SU-DHL-6 (cell line): ENCODE results near the gene DDIT4.

Source experiments
- EZH2phosphoT487 ChIP-seq: fragments of 200-600 bp; sonication (generic), shearing (Covaris generic); conservative IDR thresholded peaks from 2 replicates; pipeline ENCODE4 v1.6.1; 2018; ENCODE audit warnings: mild to moderate bottlenecking, antibody characterized with exemption, low read length, moderate library complexity, mixed read lengths
- TF ChIP-seq, protein P1 (sequence below): fragments of 200-600 bp; sonication (generic); IDR thresholded peaks from one replicate; pipeline ENCODE4 v1.5.1; 2017; ENCODE audit warnings: antibody characterized with exemption, mild to moderate bottlenecking, low read length, moderate library complexity; ENCODE audit not compliant: insufficient read depth, poor library complexity, severe bottlenecking

DNA sequence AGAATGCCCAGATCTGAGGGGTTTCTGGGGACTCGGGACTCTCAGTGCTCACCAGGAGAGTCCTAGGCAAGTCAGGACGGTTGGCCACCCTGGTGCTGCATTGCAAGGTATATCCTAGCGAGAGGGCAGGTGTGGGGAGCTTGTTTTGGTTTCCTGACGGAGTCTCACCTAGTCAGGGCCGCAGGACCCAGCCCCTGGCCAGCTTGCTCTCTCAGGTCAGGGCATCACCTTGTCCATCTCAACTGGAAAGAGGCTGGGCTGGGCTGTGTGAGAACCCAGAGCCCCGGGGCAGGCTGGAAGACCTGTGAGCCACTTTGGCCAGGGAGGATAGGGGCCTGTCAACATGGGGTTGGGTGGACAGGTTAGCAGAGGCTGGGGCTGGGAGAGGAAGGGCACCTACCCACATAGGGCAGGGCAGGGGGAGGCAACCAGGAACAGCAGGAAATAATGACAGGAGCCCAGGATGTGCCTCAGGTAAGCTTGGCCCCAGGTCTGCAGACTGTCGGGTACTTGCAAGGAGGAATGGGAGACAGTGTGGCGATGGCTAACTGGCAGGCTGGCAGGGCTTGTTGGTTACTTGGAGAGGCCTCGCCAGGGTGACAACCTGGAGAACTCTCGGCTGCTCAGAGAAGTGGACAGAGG is 49.5 kb downstream of the DDIT4 start:
- TF ChIP-seq, protein P1, sequence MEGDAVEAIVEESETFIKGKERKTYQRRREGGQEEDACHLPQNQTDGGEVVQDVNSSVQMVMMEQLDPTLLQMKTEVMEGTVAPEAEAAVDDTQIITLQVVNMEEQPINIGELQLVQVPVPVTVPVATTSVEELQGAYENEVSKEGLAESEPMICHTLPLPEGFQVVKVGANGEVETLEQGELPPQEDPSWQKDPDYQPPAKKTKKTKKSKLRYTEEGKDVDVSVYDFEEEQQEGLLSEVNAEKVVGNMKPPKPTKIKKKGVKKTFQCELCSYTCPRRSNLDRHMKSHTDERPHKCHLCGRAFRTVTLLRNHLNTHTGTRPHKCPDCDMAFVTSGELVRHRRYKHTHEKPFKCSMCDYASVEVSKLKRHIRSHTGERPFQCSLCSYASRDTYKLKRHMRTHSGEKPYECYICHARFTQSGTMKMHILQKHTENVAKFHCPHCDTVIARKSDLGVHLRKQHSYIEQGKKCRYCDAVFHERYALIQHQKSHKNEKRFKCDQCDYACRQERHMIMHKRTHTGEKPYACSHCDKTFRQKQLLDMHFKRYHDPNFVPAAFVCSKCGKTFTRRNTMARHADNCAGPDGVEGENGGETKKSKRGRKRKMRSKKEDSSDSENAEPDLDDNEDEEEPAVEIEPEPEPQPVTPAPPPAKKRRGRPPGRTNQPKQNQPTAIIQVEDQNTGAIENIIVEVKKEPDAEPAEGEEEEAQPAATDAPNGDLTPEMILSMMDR, result no peak
- no peak for TF ChIP-seq EZH2phosphoT487
